Measurements from ENCODE around the gene HSPA12B.

Gene HSPA12B

GRCh38 chr20:3753098-3753497 lies 20.6 kb downstream of the HSPA12B start:
- TF ChIP-seq CTCF (IDR thresholded peaks at IDR 0.05; ENCODE audit: low read depth, low read length) = peak; percentile 96
- TF ChIP-seq, protein P1, sequence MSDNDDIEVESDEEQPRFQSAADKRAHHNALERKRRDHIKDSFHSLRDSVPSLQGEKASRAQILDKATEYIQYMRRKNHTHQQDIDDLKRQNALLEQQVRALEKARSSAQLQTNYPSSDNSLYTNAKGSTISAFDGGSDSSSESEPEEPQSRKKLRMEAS (IDR thresholded peaks at IDR 0.05; ENCODE audit: low read depth, low read length) = no peak
- no peak for TF ChIP-seq MYC (IDR thresholded peaks at IDR 0.05; ENCODE audit: low read depth, low read length)
- no peak for TF ChIP-seq POLR2A (IDR thresholded peaks at IDR 0.05; ENCODE audit: extremely low read depth, insufficient read length)
- peak; percentile 82 for DNase-seq (ENCODE audit: low read depth)
- H3K4me3 ChIP-seq (ENCODE audit: low read depth, low read length) = no peak overlapping the region

DNA sequence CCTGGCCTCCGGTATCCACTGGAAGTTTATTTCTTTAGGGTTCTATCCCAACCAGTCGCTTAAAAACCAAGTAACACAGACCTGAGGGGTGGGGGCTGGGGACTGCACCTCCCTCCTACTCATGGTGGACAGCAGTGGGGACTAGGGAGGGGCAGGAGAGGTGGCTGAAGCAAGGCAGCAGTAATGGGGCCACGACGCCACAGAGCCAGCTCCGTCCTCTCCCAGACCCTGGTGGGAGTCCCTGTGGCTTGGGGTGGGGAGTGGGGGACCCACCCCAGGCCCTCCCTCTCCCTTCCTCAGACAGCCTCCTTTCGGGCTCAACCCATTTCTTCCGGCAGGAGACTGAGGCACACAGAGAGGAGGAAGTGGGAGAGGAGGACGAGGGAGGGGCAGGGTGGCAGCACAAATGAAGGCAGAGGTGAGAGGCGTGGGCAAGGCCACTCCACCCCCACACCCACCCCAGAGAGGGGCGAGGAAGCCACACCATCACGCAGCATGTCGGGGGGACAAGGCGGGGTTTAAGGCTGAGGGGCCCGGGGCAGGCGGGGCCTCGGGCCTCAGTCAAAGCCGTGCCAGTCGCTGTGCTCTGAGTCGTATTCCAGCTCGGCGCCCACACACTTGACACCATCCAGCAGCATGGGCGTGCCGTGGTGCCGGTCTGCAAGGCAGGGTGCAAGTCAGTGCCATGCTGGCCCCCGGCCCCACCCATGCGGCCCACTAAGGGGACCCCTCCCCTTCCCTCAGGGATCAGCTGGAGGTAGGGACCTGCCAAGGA lies 21.2 kb downstream of the HSPA12B start:
- no peak for TF ChIP-seq CTCF (IDR thresholded peaks at IDR 0.05; ENCODE audit: low read depth, low read length)
- TF ChIP-seq POLR2A (IDR thresholded peaks at IDR 0.05; ENCODE audit: extremely low read depth, insufficient read length) = no peak
- no peak for TF ChIP-seq MYC (IDR thresholded peaks at IDR 0.05; ENCODE audit: low read depth, low read length)
- TF ChIP-seq, protein P1 (IDR thresholded peaks at IDR 0.05; ENCODE audit: low read depth, low read length) = no peak
- no peak for DNase-seq (ENCODE audit: low read depth)
- no peak overlapping the region for H3K4me3 ChIP-seq (ENCODE audit: low read depth, low read length)

DNA sequence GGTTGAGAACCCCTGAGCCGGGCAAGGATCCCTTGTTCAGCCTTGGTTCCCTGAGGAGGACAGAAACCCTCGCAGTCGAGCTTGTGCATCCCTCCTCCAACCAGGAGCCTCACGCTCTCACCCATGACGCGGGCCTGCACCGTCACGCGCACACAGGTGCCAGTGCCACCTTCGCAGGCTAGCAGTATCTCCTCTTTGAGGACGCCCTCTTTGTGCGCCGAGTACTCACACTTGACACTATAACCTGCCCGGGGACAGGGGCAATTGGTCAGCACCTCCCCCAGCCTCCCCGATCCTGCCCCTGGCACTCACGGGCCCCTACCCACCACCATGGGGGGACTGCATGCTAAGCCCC lies 21.8 kb downstream of the HSPA12B start:
- DNase-seq (ENCODE audit: low read depth) = no peak
- TF ChIP-seq POLR2A (IDR thresholded peaks at IDR 0.05; ENCODE audit: extremely low read depth, insufficient read length) (no peak), CTCF (IDR thresholded peaks at IDR 0.05; ENCODE audit: low read depth, low read length) (no peak), MYC (IDR thresholded peaks at IDR 0.05; ENCODE audit: low read depth, low read length) (no peak)
- TF ChIP-seq, protein P1 (IDR thresholded peaks at IDR 0.05; ENCODE audit: low read depth, low read length) = no peak

GRCh38 chr20:3755269-3755668 lies 22.8 kb downstream of the HSPA12B start:
- H3K4me3 ChIP-seq (ENCODE audit: low read depth, low read length) = no peak overlapping the region
- no peak for TF ChIP-seq CTCF (IDR thresholded peaks at IDR 0.05; ENCODE audit: low read depth, low read length)
- no peak for TF ChIP-seq POLR2A (IDR thresholded peaks at IDR 0.05; ENCODE audit: extremely low read depth, insufficient read length)
- TF ChIP-seq, protein P1 (IDR thresholded peaks at IDR 0.05; ENCODE audit: low read depth, low read length) = no peak
- TF ChIP-seq MYC (IDR thresholded peaks at IDR 0.05; ENCODE audit: low read depth, low read length) = no peak
- DNase-seq (ENCODE audit: low read depth) = no peak

More for the DNA sequence above, 21.8 kb downstream of the HSPA12B start:
- no peak overlapping the region for H3K4me3 ChIP-seq (ENCODE audit: low read depth, low read length)

DNA sequence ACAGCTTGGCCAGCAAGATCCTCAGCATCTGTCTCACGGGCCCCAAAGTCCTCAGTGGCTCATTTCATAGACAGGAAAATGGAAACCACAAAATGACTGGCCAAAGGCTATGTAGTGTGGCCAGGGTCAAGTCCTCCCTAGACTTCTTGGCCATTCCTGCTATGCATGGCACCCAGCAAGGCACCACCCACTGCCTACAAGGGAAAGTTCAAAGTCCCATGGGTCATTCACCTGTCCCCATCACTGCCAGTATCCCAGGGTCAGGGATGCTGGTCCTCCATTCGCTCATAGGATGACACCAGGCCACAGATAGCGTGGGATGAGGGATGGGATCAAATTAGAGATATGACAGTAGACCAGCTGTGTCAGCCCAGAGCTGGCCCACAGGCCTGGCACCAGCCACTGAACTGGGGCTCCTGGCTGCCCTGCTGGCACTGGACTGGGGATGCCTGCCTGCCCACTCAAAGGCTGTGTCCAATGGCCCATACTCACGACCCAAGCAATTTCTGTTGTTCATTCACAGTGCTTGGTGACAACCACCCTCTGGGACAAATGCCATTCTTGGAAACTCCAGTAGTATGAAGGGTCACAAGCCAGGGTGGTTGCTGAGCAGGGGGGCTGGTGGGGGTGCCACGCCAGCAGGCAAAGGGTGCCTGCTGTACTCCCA lies 23.5 kb downstream of the HSPA12B start:
- H3K4me3 ChIP-seq (ENCODE audit: low read depth, low read length) = no peak overlapping the region
- TF ChIP-seq CTCF (IDR thresholded peaks at IDR 0.05; ENCODE audit: low read depth, low read length) (no peak), MYC (IDR thresholded peaks at IDR 0.05; ENCODE audit: low read depth, low read length) (no peak), POLR2A (IDR thresholded peaks at IDR 0.05; ENCODE audit: extremely low read depth, insufficient read length) (no peak)
- TF ChIP-seq, protein P1 (IDR thresholded peaks at IDR 0.05; ENCODE audit: low read depth, low read length) = no peak
- DNase-seq (ENCODE audit: low read depth) = no peak

All from NB4 (cell line).